HS-5 (cell line): ENCODE measurements around the gene CLEC2L.

Source experiments
- DNase-seq: peaks from one replicate; pipeline ENCODE4 v3.0.0-alpha.2; 2012; ENCODE audit warnings: low read depth

The CLEC2L gene

DNA sequence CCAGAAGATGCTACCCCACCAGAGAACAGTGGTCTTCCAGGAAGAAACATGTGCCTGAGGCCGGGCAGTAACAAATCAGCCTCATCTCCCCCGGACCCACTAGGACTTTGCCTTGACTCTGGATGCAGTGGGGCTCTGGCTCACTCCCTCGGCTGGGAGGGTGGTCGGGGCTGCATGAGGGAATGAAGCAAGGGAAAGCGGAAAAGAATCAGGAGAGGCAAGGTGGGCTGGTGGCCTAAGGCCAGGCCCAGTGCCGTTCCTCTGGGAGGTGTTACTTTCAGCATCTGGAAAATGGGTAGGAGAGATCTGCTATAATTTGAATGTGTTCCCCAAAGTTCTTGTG is 51.8 kb downstream of the CLEC2L start:
- no peak for DNase-seq

DNA sequence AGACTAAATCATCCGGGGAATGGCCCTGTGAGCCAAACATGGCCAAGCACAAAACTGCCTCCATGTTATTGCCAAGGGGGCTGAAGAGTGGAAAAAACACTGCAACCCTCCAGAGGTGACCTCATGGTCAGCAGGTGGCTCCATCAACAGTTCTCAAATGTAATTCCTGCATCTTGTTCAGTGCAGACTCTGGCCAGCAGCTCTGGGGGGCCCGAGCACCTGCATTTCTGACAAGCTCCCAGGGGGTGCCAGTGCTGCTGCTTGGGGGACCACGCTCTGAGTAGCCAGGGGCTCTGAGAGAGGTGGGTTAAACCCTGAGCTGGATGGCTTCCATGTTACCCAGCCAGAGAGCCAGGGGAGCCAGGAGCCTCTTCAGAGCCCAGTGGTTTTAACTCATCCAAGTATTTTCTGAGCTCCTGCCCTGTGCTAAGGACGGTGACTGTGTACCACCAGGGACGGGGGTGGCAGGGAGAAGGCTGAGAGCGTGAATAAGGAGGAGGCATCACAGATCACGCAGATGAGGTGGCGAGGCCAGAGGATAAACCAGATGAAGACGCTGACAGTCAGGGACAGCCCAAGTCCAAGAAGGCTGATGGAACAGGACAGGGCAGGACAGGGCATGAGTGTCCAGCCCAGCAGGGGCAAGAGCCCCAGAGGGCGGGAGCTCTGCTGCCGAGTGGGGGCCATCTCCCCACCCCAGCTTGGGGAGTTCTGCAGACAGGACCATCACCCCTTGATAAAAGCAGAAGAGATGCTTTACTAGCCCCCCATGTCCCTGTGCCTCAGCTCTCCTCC is 52.9 kb downstream of the CLEC2L start:
- no peak for DNase-seq

DNA sequence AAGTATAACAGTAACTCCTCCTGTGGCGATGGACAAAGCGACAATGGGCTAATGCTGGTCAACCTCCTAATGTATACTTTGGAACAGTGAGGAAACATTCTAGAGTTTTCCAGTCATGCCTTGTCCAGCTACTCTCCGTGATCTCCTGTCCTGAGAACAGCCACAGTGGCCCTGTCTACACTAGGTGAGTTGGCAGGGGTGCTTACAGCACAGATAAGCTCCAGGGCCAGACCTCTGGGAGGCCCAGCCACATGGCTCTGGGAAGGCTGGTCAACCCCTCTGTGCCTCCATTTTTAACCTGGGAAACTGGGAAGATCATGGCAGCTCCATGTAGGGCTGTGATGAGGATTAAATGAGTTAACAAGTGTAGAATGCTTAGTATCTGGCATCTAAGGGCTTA is 57.0 kb downstream of the CLEC2L start:
- no peak for DNase-seq

DNA sequence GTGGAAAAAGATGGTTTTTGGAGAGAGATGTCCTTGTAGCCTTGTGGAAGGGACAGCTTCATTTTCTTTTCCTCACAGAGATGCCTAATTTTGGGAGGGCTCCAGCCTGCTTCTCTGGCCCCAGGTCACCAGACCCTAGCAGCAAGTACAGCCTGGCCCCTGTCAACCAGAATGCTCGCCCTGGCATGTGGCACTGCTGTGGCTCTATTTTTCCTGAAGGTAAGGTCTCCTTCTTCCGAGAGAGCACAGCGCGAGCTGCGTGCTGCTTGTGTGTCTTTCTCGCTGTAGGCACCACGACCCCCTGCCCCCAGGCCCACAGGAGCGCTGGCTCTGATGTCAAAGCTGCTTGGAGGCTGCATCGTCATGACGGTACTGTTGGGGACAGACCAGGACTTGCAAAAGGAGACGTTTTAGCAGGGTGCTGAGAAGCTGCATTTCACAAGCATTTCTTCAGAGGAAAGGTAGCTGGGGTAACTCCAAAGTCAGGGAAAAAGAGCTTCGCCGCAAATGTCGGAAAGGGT is 58.7 kb downstream of the CLEC2L start:
- DNase-seq = no peak

DNA sequence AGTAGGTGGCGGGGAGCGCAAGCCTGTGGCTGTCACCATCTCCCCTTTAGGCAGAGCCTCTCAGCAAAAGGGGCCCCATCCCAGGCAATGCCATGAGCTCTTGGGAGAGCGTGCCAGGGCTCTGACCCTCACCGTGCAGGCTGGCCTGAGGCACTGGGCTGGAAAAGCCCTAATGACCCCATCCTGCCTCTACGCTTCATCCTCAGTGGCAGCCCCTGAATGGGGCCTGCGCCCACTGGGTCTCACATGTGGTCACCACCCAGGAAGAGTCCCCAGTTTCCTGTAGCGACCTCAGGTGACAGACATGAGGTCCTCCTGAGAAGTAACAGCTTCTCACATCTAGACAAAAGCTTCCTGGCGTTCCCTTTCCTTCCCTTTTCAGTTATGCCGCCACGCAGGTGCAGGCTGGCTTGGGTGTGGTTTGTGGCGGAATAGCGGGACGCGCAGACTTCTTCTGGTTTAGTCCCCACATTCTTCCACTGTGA is 59.2 kb downstream of the CLEC2L start:
- no peak for DNase-seq

DNA sequence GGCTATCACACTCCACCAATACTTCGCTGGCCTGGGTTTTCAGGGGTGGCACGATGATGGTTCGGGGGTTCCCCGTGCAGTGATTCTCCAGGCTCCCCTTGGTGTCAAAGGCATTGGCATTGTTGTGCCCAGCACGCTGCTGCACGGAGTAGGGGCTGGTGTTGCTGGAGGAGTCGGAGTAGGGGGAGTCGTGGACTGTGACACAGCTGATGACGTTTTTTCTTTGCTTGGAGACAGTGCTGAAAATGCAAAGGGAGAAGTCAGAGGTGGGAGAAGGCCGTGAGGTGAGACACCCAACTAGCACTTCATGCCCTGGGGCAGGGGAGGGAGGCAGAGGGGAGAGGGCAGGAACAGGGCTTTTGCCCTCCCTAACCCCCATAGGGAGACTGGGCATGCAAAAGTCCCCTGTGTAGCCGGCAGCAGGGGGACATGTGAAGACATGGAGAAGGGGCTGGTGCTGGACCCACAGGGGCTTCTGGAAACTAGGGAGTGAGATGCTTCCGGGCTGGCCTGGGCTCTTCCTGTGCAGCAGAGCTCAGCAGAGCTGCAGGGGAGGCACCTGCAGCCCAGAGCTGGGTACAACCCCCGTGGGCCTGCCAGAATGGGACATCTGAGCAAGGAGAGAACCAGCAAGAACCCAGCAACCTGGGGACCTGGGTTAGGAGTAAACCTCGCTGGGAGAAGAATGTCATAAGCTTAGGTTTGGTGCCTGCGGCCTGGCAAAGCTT is 60.5 kb downstream of the CLEC2L start:
- DNase-seq = no peak

DNA sequence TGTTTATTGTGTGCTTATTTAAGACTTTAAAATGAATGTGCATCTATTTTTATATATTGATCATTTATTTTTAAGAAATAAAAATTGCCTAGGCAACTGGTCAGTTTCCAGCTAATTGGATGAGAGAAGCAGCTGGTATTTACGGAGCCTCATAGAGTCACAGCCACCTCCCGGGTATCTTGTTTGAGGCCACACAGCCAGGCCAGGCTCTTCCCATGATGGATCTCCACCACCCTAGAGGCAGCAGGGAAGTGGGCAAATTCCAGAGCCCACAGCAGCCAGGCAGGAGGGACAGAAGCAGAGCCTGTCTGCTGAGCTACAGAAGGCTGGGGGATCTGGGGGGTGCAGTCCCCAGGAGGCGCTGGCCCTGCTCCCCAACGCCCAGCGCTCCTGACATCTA is 61.6 kb downstream of the CLEC2L start:
- no peak for DNase-seq

DNA sequence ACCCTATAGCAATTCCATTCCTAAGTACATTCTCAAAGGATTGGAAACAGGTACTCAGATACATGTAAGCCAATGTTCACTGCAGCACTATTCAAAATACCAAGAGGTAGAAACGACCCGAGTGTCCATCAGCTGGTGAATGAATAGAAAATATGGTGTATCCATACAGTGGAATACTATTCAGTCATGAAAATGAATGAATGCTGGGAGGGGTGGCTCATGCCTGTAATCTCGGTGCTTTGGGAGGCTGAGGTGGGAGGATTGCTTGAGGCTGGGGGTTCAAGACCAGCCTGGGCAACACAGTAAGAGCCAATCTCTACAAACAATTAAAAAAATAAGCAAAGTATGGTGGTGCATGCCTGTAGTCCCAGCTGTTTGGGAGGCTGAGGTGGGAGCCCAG is 62.8 kb downstream of the CLEC2L start:
- no peak for DNase-seq

DNA sequence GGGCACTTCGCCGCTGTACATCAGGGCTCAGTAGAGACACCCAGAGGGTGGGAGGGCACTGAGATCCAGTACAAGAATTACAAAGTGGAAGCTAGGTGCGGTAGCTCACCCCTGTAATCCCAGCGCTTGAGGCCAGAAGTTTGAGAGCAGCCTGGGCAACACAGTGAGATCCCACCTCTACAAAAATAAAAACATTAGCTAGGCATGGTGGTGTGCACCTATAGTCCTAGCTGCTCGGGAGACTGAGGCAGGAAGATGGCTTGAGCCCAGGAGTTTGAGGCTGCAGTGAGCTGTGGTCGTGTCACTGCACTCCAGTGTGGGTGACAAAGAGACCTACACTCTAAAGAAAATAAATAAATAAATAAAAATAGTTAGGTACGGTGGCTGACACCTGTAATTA is 64.0 kb downstream of the CLEC2L start:
- DNase-seq = no peak

DNA sequence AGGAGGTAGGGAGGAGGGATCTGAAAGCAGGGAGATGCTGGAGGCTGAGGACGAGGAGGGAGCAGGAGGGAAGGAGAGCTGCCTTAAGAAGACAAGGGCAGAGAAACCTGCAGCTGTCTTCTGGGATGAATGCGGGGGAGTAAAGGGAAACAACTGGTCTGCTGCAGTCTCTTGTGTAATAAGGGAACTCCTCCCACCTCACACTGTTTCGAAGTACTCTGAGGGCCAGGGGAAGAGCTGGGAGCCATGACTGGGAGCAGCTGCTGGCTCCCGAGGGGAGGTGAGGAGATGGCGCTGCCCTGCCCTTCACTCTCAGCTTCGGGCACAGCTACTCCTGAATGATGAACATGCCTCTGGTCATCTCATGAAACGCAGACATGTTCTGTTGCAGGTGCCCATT is 65.1 kb downstream of the CLEC2L start:
- no peak for DNase-seq

DNA sequence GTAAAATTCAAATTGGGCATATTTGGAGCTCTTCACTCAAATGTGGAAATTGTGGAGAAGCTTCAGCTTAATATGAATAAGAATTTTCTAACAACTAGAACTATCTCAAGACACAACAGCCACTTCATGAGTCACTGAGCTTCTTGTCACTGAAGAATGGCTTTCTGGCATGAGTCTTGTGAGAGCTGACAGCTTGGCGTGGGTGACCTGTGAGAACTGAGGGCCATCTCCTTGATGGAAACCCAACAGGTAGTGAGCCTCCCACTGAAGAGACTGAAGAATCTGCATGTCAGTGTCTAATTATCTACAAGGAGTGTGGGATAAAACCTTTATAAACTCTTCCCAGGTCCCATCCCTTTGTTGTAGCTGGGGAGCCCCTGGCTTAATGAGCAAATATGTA is 66.0 kb downstream of the CLEC2L start:
- DNase-seq = no peak

DNA sequence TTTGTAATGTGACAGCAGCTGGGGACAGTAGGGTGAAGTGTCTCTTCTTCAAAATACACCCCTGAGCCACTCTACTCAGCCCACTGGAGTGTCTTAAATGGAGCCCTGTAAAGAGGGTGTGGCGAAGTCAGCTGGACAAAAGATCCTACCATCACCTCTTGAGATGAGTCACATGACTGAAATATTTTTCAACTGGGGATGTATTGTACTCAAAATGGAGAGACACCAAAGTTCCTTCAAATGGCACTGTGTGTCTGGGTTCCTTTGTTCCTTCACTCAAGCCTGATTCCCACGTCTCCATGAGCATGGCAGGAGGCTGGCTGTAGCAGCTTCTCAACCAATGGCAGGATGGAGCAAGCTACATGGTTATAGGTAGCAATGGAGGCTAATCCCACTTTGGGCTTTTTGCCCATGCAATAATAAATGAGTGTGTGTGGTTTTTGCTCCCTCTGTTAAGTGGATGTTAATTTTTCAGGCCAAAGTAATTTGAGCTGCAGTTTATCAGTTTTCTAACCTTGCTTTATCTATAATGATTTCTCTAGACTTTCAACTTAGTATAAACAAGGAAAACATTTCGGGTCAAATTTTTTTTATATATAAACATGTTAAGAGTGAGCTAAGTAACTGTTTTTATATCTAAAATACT is 68.2 kb downstream of the CLEC2L start:
- no peak for DNase-seq

DNA sequence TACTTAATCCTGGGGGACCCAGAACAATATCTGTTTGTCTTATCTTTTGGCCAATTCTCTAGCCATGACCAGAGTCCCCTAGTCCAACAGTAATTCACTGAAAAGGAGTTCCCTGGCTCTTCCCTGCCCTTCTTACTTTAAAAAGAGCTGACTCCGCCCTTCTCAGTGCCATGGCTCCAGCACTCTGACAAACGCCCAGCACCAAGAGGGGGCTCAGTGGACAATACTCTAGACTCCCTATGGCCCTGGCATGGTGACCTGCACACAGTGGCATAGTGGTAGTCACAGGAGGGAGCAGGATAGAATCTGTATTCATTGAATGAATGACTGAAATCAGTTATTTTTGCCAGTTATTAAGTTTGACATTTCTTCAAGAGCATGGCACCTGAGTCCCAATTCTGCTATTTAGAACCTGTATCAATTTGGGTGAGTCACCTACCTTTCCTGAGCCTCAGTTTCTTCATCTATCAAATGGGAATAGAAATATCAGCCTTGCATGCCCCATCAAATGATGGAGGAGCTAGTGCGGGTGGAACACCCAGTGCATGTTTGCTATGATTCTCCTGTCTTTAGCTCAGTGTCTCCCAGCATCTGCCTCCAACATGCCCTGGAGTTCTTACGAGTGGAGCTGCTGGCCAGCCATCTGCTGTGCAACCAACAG is 69.4 kb downstream of the CLEC2L start:
- DNase-seq = no peak

DNA sequence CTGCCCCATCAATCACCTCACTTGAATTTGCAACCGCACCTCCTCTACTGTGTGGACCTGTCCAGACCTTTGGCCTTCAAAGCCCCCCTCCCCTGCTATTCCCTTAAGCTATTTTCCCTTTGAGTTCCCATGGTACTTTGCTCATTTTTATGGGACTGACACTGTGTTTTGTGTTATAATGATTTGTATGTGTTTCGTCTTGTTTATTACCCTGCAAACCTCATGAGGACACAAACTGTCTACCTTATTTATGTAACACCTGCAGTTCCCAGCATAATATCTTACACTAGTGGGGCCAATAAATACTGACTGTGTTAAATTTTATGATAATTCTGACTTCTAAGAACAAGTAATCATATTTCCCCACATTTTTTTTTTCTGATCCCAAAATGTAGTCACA is 70.6 kb downstream of the CLEC2L start:
- no peak for DNase-seq
